Lower lobe of right lung (tissue), 2 donors: ENCODE results near the gene SUPT7L. TPM values are rescaled to one million over a fixed set of nuclear protein-coding genes. Genes with fewer than 3 reads are reported as not detected.

Experiments
- ATAC-seq, 2 donors: fragments of 200-7000 bp; cut with Tn5 transposase; one replicate each; pipeline ENCODE4 v1.9.1; 2020 to 2022; ENCODE audit warnings: mild to moderate bottlenecking in 2 of 2, moderate library complexity in 2 of 2
- DNase-seq: peaks from one replicate; pipeline ENCODE4 v3.0.0-alpha.2; 2020
- H3K27ac ChIP-seq: fragments of 200-600 bp; one replicate; pipeline ENCODE4 v1.8.0; 2022
- H3K27me3 ChIP-seq: fragments of 200-600 bp; one replicate; pipeline ENCODE4 v1.8.0; 2022; ENCODE audit warnings: low read depth
- H3K36me3 ChIP-seq: fragments of 200-600 bp; one replicate; pipeline ENCODE4 v1.8.0; 2022; ENCODE audit warnings: mild to moderate bottlenecking
- H3K4me1 ChIP-seq: fragments of 200-600 bp; one replicate; pipeline ENCODE4 v1.8.0; 2022
- H3K4me3 ChIP-seq: fragments of 200-600 bp; one replicate; pipeline ENCODE4 v1.8.0; 2022; ENCODE audit warnings: mild to moderate bottlenecking
- H3K9me3 ChIP-seq: fragments of 200-600 bp; one replicate; pipeline ENCODE4 v1.8.0; 2022
- CTCF ChIP-seq: fragments of 200-600 bp; IDR thresholded peaks from one replicate; pipeline ENCODE4 v1.8.0; 2022; ENCODE audit warnings: antibody characterized with exemption, mild to moderate bottlenecking
- intact Hi-C: fragments of 100-400 bp; cut with DNase I; formaldehyde crosslinking; loops from one replicate; pipeline ENCODE4 v1.11.0; 2022
- total RNA-seq: library from RNA; stranded (reverse); fragmentation: NEBNext Ultra II Directional; extraction: Animal tissue kit (Norgen Biotek cat#: 25700); gene quantifications from one replicate; pipeline ENCODE4 v1.2.1, GENCODE V29; 2021
- donor health status: DM: no; HTN: yes; CAD: no; lungs with severe emphysema.

Gene SUPT7L
- total RNA-seq, 1 donor from 2014 or later = 29.6 TPM

DNA sequence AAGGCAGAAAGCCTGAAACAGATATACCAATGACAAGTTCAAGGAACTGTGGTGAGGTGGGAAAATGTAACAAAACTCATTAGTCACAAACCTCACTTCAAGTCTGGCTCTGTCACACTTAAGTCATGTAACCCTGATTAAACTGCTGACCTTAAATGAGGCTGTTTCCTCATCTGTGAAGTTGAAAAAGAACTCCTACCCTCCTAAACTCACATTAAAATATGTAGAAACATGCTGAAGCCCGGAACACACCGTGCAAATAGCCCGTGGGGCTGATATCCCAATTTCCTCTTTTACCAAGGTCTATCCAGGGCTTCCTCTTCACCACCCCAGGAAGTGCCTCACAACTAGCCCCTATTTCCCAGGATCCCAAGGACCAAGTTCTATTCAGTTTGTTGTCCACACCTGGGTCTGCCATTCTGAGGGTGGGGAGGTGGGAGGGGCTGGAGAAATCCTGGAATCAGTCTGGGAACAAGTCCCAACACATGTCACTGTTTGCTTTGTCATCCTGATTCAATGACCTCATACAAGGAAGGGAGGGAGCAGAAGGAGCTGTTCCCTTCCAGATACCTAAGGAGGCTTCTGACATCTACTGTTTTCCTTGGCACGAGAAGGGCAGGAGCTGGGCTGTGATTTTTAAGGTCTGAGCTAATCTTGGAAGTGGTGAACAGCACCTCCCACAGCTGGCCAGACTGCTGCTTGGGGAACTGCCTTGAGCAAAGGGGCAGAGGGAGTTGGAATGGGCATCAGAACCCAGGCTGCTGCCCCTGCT lies 42.6 kb upstream of the SUPT7L start:
- ATAC-seq (peak; percentile 83 to 87), DNase-seq (peak; percentile 65)
- no peak overlapping the region for H3K4me3 ChIP-seq
- peaks cover 48% of the 10 kb centered on the region for H3K4me1 ChIP-seq
- no peaks in the 10 kb centered on the region for H3K36me3 ChIP-seq
- H3K27ac ChIP-seq = peak overlapping the region; percentile 71
- H3K9me3 ChIP-seq = no peaks in the 10 kb centered on the region
- intact Hi-C loops = loop anchor here (10.0 kb wide), 1 partner anchor 749 kb away; no protein-coding TSS in a partner anchor
- no peaks in the 10 kb centered on the region for H3K27me3 ChIP-seq
- TF ChIP-seq CTCF = no peak

DNA sequence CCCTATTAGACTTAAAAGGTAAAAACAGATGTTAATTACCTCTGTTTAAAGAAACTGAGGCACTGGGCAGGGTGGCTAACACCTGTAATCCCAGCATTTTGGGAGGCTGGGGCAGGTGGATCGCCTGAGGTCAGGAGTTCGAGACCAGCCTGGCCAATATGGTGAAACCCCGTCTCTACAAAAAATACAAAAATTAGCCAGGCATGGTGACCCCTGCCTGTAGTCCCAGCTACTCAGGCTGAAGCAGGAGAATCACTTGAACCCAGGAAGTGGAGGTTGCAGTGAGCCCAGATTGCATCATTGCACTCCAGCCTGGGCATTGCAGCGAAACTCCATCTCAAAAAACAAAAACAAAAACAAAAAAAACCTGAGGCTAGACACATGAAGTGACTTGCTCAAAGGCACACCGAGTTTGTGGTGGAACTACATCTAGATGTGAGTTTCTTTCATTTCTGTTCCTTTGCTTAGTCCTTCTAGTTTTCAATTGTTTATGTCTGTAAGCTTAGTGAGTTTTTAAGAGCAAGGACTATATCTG lies 41.0 kb upstream of the SUPT7L start:
- TF ChIP-seq CTCF = no peak
- no peak overlapping the region for H3K27ac ChIP-seq
- H3K4me1 ChIP-seq = peaks cover 48% of the 10 kb centered on the region
- ATAC-seq (no peak), DNase-seq (no peak)
- no peaks in the 10 kb centered on the region for H3K27me3 ChIP-seq
- no peaks in the 10 kb centered on the region for H3K9me3 ChIP-seq
- intact Hi-C loops = loop anchor here (10.0 kb wide), 1 partner anchor 750 kb away; no protein-coding TSS in a partner anchor
- no peak overlapping the region for H3K4me3 ChIP-seq
- H3K36me3 ChIP-seq = no peaks in the 10 kb centered on the region

GRCh38 chr2:27703638-27704341 lies 40.4 kb upstream of the SUPT7L start:
- Histone ChIP-seq H3K36me3 (peaks cover 2% of the 10 kb centered on the region), H3K9me3 (no peaks in the 10 kb centered on the region), H3K4me1 (peaks cover 48% of the 10 kb centered on the region), H3K4me3 (no peak overlapping the region), H3K27ac (no peak overlapping the region), H3K27me3 (no peaks in the 10 kb centered on the region)
- TF ChIP-seq CTCF = peak; percentile 94
- peak; percentile 73 for DNase-seq
- peak; percentile 71 to 79 for ATAC-seq
- intact Hi-C loops = loop anchor here (10.0 kb wide), 1 partner anchor 751 kb away; no protein-coding TSS in a partner anchor

DNA sequence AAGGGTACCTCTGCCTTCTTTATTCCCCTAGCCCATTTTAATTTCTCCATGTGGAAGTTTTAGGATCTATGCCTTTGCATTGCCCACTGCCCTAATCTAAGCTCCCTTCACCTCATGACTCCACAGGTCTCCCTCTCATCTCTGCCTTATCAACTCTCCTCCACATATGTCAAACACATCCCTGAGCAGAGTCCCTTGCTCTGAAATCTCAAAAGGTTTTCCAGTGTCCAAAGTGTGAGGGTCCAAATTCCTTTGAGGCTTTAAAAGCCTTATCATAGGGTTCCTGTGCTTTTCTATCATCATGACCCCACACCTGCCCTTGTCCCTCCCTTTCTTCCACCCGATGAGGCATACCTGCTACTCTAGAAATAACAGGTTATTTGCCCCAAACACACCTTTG lies 38.9 kb upstream of the SUPT7L start:
- ATAC-seq (no peak), DNase-seq (no peak)
- Histone ChIP-seq H3K4me3 (no peak overlapping the region), H3K9me3 (no peaks in the 10 kb centered on the region), H3K36me3 (peaks cover 15% of the 10 kb centered on the region), H3K4me1 (peaks cover 45% of the 10 kb centered on the region), H3K27ac (no peak overlapping the region), H3K27me3 (no peaks in the 10 kb centered on the region)
- no peak for TF ChIP-seq CTCF
- intact Hi-C loops = loop anchor here (10.0 kb wide), 1 partner anchor 752 kb away; no protein-coding TSS in a partner anchor

GRCh38 chr2:27701676-27702075 lies 38.3 kb upstream of the SUPT7L start:
- Histone ChIP-seq H3K4me3 (no peak overlapping the region), H3K9me3 (no peaks in the 10 kb centered on the region), H3K36me3 (peaks cover 21% of the 10 kb centered on the region), H3K4me1 (peaks cover 38% of the 10 kb centered on the region), H3K27ac (no peak overlapping the region), H3K27me3 (no peaks in the 10 kb centered on the region)
- intact Hi-C loops = loop anchor here (10.0 kb wide), 1 partner anchor 753 kb away; no protein-coding TSS in a partner anchor
- ATAC-seq (peak; percentile 59 to 77), DNase-seq (peak; percentile 87)
- no peak for TF ChIP-seq CTCF
